Sigmoid colon (tissue), 4 donors: ENCODE data around the gene CRTAC1.

Source experiments
- CTCF ChIP-seq, 4 experiments: fragments of 450-650 bp in 3 of 4; fragments of 200-600 bp in 1 of 4; IDR thresholded peaks; one replicate each; pipeline ENCODE4 v1.5.1; 2016 to 2019; ENCODE audit warnings: antibody characterized with exemption in 4 of 4, mild to moderate bottlenecking in 3 of 4, moderate library complexity in 2 of 4
- EP300 ChIP-seq, 4 donors: sonication (generic); formaldehyde crosslinking; IDR thresholded peaks; one replicate each; pipeline ENCODE4 v1.6.1; 2017; ENCODE audit warnings: antibody characterized with exemption in 4 of 4
- POLR2A ChIP-seq, 2 donors: fragments of 450-650 bp; IDR thresholded peaks; one replicate each; pipeline ENCODE4 v1.6.1; 2016; ENCODE audit warnings: antibody characterized with exemption in 2 of 2, mild to moderate bottlenecking in 2 of 2, moderate library complexity in 2 of 2
- POLR2AphosphoS5 ChIP-seq, 4 donors: sonication (generic); formaldehyde crosslinking; IDR thresholded peaks; one replicate each; pipeline ENCODE4 v1.6.1; 2017; ENCODE audit warnings: antibody characterized with exemption in 4 of 4

GRCh38 chr10:97861097-97861750 is 169.2 kb downstream of the CRTAC1 start:
- TF ChIP-seq CTCF (IDR thresholded peaks at IDR 0.05) (no peak), EP300 (IDR thresholded peaks at IDR 0.05) (no peak), POLR2AphosphoS5 (IDR thresholded peaks at IDR 0.05) (no peak), POLR2A (IDR thresholded peaks at IDR 0.05) (no peak)
